HepG2 (cell line): ENCODE measurements around the gene ITIH1. TPM values are rescaled to one million over a fixed set of nuclear protein-coding genes. Genes with fewer than 3 reads are reported as not detected.
A peak's percentile ranks its signal among the peaks of the same experiment; 100 is the strongest.

Experiments used
- CBFB ChIP-seq: sonication (generic); formaldehyde crosslinking; IDR thresholded peaks from 2 replicates; pipeline ENCODE4 v1.4.0; 2020; ENCODE audit warnings: missing genetic modification reagents
- ELF1 ChIP-seq: sonication (generic); formaldehyde crosslinking; IDR thresholded peaks from 2 replicates; pipeline ENCODE4 v1.4.0; 2020; ENCODE audit warnings: missing genetic modification reagents
- FOXP4 ChIP-seq: sonication (generic); formaldehyde crosslinking; IDR thresholded peaks from 2 replicates; pipeline ENCODE4 v1.4.0; 2020; ENCODE audit warnings: missing genetic modification reagents
- GATA4 ChIP-seq: sonication (generic); IDR thresholded peaks from 2 replicates; pipeline ENCODE4 v1.6.1; 2016; ENCODE audit warnings: antibody characterized with exemption, low read depth, borderline replicate concordance
- GATAD1 ChIP-seq: IDR thresholded peaks from 2 replicates; pipeline ENCODE4 v1.6.1; 2016; ENCODE audit warnings: missing genetic modification reagents, missing compliant biosample characterization
- NFKB2 ChIP-seq: sonication (generic); formaldehyde crosslinking; IDR thresholded peaks from 2 replicates; pipeline ENCODE4 v1.4.0; 2020; ENCODE audit warnings: missing genetic modification reagents, borderline replicate concordance
- POGK ChIP-seq: sonication (generic); formaldehyde crosslinking; conservative IDR thresholded peaks from 2 replicates; pipeline ENCODE4 v1.8.0; 2022; ENCODE audit warnings: mild to moderate bottlenecking, moderate library complexity, missing genetic modification reagents
- POLR2G ChIP-seq: fragments of 200-400 bp; formaldehyde crosslinking; IDR thresholded peaks from 2 replicates; pipeline ENCODE4 v1.6.1; 2018; ENCODE audit warnings: mild to moderate bottlenecking, low read depth, low read length, moderate library complexity
- RBM22 ChIP-seq: fragments of 200-400 bp; formaldehyde crosslinking; optimal IDR thresholded peaks from 2 replicates; pipeline ENCODE3; 2017; ENCODE audit warnings: mild to moderate bottlenecking, low read length, moderate library complexity
- SKI ChIP-seq: fragments of 450-650 bp; IDR thresholded peaks from one replicate; pipeline ENCODE4 v1.6.1; 2018; ENCODE audit warnings: mild to moderate bottlenecking; ENCODE audit not compliant: partially characterized antibody
- SRY ChIP-seq: sonication (generic); formaldehyde crosslinking; IDR thresholded peaks from 2 replicates; pipeline ENCODE4 v1.8.0; 2022; ENCODE audit warnings: mild to moderate bottlenecking, missing genetic modification reagents
- YEATS4 ChIP-seq: sonication (generic); formaldehyde crosslinking; IDR thresholded peaks from 2 replicates; pipeline ENCODE4 v1.4.0; 2020; ENCODE audit warnings: missing genetic modification reagents, borderline replicate concordance
- ZFP62 ChIP-seq: sonication (generic); formaldehyde crosslinking; IDR thresholded peaks from 2 replicates; pipeline ENCODE4 v1.4.0; 2020; ENCODE audit warnings: missing genetic modification reagents
- ZNF460 ChIP-seq: sonication (generic); formaldehyde crosslinking; IDR thresholded peaks from 2 replicates; pipeline ENCODE4 v1.5.1; 2020; ENCODE audit warnings: missing genetic modification reagents, mild to moderate bottlenecking, borderline replicate concordance
- ZNF512B ChIP-seq: sonication (generic); formaldehyde crosslinking; IDR thresholded peaks from 2 replicates; pipeline ENCODE4 v1.5.1; 2020; ENCODE audit warnings: missing genetic modification reagents, mild to moderate bottlenecking, borderline replicate concordance
- ZNF564 ChIP-seq: sonication (generic); formaldehyde crosslinking; IDR thresholded peaks from 2 replicates; pipeline ENCODE4 v1.8.1; 2023; ENCODE audit warnings: mild to moderate bottlenecking, missing genetic modification reagents
- ZNF576 ChIP-seq: sonication (generic); formaldehyde crosslinking; IDR thresholded peaks from 2 replicates; pipeline ENCODE4 v1.4.0; 2020; ENCODE audit warnings: mild to moderate bottlenecking, missing genetic modification reagents
- ZNF678 ChIP-seq: sonication (generic); formaldehyde crosslinking; IDR thresholded peaks from 2 replicates; pipeline ENCODE4 v1.4.0; 2020; ENCODE audit warnings: mild to moderate bottlenecking, missing genetic modification reagents
- ZNF780A ChIP-seq: sonication (generic); formaldehyde crosslinking; IDR thresholded peaks from 2 replicates; pipeline ENCODE4 v1.8.0; 2022; ENCODE audit warnings: mild to moderate bottlenecking, missing genetic modification reagents, moderate library complexity
- ZSCAN30 ChIP-seq: sonication (generic); formaldehyde crosslinking; IDR thresholded peaks from 2 replicates; pipeline ENCODE4 v1.5.0; 2020; ENCODE audit warnings: mild to moderate bottlenecking, missing genetic modification reagents
- polyA plus RNA-seq, 8 experiments: library from polyadenylated mRNA; depleted of rRNA in 3 of 8; stranded (reverse) in 7 of 8; unstranded in 1 of 8; fragments of >200 nt; fragmentation: Illumina TruSeq in 4 of 8; extraction: Trizol in 4 of 8; gene quantifications; 2 replicates each; pipeline versions ENCODE4 v1.2.1 to v1.2.3, GENCODE V29; 2011 to 2016; ENCODE audit warnings: low read depth in 4 of 8, missing spikeins in 1 of 8, mixed read lengths in 1 of 8; ENCODE audit not compliant: insufficient read depth in 1 of 8
- total RNA-seq, 5 experiments: library from RNA; depleted of rRNA; stranded (reverse); fragments of >200 nt; fragmentation: Illumina TruSeq; extraction: Trizol; gene quantifications; 2 replicates each; pipeline ENCODE4 v1.2.3, GENCODE V29; 2016; ENCODE audit warnings: low read depth in 1 of 5
- TF ChIP-seq, protein P1 (sequence below): fragments of 450-650 bp; IDR thresholded peaks from 2 replicates; pipeline ENCODE4 v1.6.1; 2016
- TF ChIP-seq, protein P2 (sequence below): IDR thresholded peaks from 2 replicates; pipeline ENCODE4 v1.6.1; 2018; ENCODE audit warnings: missing genetic modification reagents, mild to moderate bottlenecking, missing compliant biosample characterization

The ITIH1 gene
- total and polyA plus RNA-seq, 2 of the 13 experiments (the other 11 are each of a cell fraction or from before 2014, with no cell fraction given) = 12.3 to 19.6 TPM

DNA sequence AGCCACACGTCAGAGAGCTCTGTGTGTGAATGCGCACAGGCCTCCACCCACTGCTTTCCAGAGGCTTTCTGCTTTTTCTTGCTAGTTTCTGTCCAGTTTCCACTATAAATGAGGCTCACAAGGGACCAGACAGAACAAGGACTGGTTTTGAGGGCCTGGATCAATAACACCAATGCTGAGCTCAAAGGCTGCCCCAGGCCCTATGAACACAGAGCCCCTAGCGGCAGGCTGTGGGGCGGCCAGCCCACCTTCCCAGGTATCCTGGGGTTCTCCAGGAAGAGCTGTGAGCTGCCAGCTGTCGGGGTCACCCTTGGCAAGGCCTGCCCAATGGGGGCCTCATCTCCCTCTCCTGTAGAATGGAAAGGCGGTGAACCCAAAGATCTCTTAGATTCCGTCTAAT, 15.0 kb downstream of the ITIH1 start (continued):
- TF ChIP-seq YEATS4 = no peak
- no peak for TF ChIP-seq RBM22
- no peak for TF ChIP-seq ZNF780A
- no peak for TF ChIP-seq ZSCAN30
- no peak for TF ChIP-seq SRY (CRISPR knock-in tag)
- no peak for TF ChIP-seq SKI
- TF ChIP-seq ZNF564 (CRISPR knock-in tag) = no peak
- TF ChIP-seq ZNF678 (CRISPR knock-in tag) = no peak
- no peak for TF ChIP-seq CBFB
- TF ChIP-seq, protein P1, sequence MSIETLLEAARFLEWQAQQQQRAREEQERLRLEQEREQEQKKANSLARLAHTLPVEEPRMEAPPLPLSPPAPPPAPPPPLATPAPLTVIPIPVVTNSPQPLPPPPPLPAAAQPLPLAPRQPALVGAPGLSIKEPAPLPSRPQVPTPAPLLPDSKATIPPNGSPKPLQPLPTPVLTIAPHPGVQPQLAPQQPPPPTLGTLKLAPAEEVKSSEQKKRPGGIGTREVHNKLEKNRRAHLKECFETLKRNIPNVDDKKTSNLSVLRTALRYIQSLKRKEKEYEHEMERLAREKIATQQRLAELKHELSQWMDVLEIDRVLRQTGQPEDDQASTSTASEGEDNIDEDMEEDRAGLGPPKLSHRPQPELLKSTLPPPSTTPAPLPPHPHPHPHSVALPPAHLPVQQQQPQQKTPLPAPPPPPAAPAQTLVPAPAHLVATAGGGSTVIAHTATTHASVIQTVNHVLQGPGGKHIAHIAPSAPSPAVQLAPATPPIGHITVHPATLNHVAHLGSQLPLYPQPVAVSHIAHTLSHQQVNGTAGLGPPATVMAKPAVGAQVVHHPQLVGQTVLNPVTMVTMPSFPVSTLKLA = no peak
- no peak for TF ChIP-seq FOXP4
- no peak for TF ChIP-seq ZFP62 (CRISPR knock-in tag)
- no peak for TF ChIP-seq POGK (CRISPR knock-in tag)
- TF ChIP-seq, protein P2, sequence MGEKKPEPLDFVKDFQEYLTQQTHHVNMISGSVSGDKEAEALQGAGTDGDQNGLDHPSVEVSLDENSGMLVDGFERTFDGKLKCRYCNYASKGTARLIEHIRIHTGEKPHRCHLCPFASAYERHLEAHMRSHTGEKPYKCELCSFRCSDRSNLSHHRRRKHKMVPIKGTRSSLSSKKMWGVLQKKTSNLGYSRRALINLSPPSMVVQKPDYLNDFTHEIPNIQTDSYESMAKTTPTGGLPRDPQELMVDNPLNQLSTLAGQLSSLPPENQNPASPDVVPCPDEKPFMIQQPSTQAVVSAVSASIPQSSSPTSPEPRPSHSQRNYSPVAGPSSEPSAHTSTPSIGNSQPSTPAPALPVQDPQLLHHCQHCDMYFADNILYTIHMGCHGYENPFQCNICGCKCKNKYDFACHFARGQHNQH = peak; percentile 39; the same call in 1 of the 2 replicates
- TF ChIP-seq GATA4 = no peak
- 0 out of 2 replicates have a peak, but pooled peaks have one; percentile 30 for TF ChIP-seq GATAD1 (CRISPR knock-in tag)
- no peak for TF ChIP-seq ZNF460
- TF ChIP-seq ZNF576 (CRISPR knock-in tag) = no peak
- no peak for TF ChIP-seq NFKB2 (CRISPR knock-in tag)
- TF ChIP-seq POLR2G = no peak
- no peak for TF ChIP-seq ZNF512B (CRISPR knock-in tag)
- TF ChIP-seq ELF1 (CRISPR knock-in tag) = no peak
